H1 (cell line): ENCODE results near the gene SELENOI.
"Not testable (repeated sequence)": the region's sequence is repeated elsewhere in the genome, so short reads cannot be mapped to it uniquely, and the experiment has no call there.

Experiments
- BCL11A ChIP-seq, 2 experiments: IDR thresholded peaks; one replicate each; pipeline ENCODE4 v1.6.1; 2011; ENCODE audit warnings: low read depth in 2 of 2, low read length in 2 of 2, mild to moderate bottlenecking in 2 of 2
- CEBPB ChIP-seq: IDR thresholded peaks from 2 replicates; pipeline ENCODE4 v1.6.1; 2012; ENCODE audit warnings: low read depth, low read length
- EZH2 ChIP-seq: fragments of 200-600 bp; sonication (generic); IDR thresholded peaks from 2 replicates; pipeline ENCODE4 v1.7.1; 2012; ENCODE audit warnings: low read depth, mild to moderate bottlenecking, moderate library complexity, low read length, inconsistent platforms; ENCODE audit not compliant: severe bottlenecking
- NRF1 ChIP-seq: IDR thresholded peaks from 2 replicates; pipeline ENCODE4 v1.6.1; 2011; ENCODE audit warnings: mild to moderate bottlenecking, low read depth, low read length, improper control_type of control experiment
- POLR2AphosphoS5 ChIP-seq: IDR thresholded peaks from 2 replicates; pipeline ENCODE4 v1.6.1; 2011; ENCODE audit warnings: low read depth, low read length
- RNF2 ChIP-seq: fragments of 200-900, 300-1000 bp; sonication (generic); IDR thresholded peaks from 2 replicates; pipeline ENCODE4 v1.7.1; 2016; ENCODE audit warnings: borderline replicate concordance, low read depth, mild to moderate bottlenecking, antibody characterized with exemption, low read length; ENCODE audit not compliant: poor library complexity, severe bottlenecking; ENCODE audit errors: missing control alignments
- SAP30 ChIP-seq: fragments of 300-600 bp; sonication (generic); IDR thresholded peaks from 2 replicates; pipeline ENCODE4 v1.7.1; 2012; ENCODE audit warnings: low read length, moderate library complexity, mild to moderate bottlenecking, inconsistent platforms; ENCODE audit not compliant: insufficient read depth, insufficient replicate concordance
- SIN3A ChIP-seq, 2 experiments: IDR thresholded peaks in 1 of 2; conservative IDR thresholded peaks in 1 of 2; 2 replicates each; pipeline ENCODE4 v1.6.1; 2011 to 2012; ENCODE audit warnings: low read length in 2 of 2, improper control_type of control experiment in 1 of 2, low read depth in 1 of 2, mild to moderate bottlenecking in 1 of 2
- TBP ChIP-seq: IDR thresholded peaks from 2 replicates; pipeline ENCODE4 v1.6.1; 2011; ENCODE audit warnings: low read depth, low read length, improper control_type of control experiment
- TF ChIP-seq, protein P1 (sequence below), 3 experiments: IDR thresholded peaks; 1 replicate in 2 of 3; 2 replicates in 1 of 3; pipeline versions ENCODE4 v1.5.1 to v1.6.1; 2011; ENCODE audit warnings: low read length in 3 of 3, mild to moderate bottlenecking in 3 of 3, inconsistent platforms in 2 of 3, low read depth in 1 of 3, moderate library complexity in 1 of 3; ENCODE audit not compliant: insufficient read depth in 1 of 3; ENCODE audit errors: control extremely low read depth in 1 of 3

GRCh38 chr2:26354469-26354868 is 8.5 kb downstream of the SELENOI start:
- TF ChIP-seq, protein P1, sequence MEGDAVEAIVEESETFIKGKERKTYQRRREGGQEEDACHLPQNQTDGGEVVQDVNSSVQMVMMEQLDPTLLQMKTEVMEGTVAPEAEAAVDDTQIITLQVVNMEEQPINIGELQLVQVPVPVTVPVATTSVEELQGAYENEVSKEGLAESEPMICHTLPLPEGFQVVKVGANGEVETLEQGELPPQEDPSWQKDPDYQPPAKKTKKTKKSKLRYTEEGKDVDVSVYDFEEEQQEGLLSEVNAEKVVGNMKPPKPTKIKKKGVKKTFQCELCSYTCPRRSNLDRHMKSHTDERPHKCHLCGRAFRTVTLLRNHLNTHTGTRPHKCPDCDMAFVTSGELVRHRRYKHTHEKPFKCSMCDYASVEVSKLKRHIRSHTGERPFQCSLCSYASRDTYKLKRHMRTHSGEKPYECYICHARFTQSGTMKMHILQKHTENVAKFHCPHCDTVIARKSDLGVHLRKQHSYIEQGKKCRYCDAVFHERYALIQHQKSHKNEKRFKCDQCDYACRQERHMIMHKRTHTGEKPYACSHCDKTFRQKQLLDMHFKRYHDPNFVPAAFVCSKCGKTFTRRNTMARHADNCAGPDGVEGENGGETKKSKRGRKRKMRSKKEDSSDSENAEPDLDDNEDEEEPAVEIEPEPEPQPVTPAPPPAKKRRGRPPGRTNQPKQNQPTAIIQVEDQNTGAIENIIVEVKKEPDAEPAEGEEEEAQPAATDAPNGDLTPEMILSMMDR (IDR thresholded peaks at IDR 0.05; ENCODE audit: control extremely low read depth in 1 of 3, insufficient read depth in 1 of 3, low read depth in 1 of 3, low read length in 3 of 3) = not testable (repeated sequence)
- TF ChIP-seq SAP30; SIN3A (conservative IDR thresholded peaks at IDR 0.05 in 1 of 2, IDR thresholded peaks at IDR 0.05 in 1 of 2; ENCODE audit: low read depth in 1 of 2, low read length in 2 of 2); TBP; POLR2AphosphoS5; NRF1; RNF2; BCL11A (IDR thresholded peaks at IDR 0.05; ENCODE audit: low read depth in 2 of 2, low read length in 2 of 2); EZH2; CEBPB: not testable (repeated sequence)
